Stimulated activated CD4-positive, alpha-beta T cell treated with anti-CD3 and anti-CD28 coated beads, Interleukin-4, amount 100 ng/mL, for 24 hours (primary cell): ENCODE results near the gene ZNF84.

Experiments used
- DNase-seq: peaks from one replicate; pipeline ENCODE4 v3.0.0-alpha.2; 2020

Gene ZNF84

GRCh38 chr12:133037207-133038005 is at the start of gene ZNF84:
Gene ZNF84, plus strand, starts transcription at chr12:133037509. Its CDS starts 3,959 bp downstream, at chr12:133041468.
- peak; percentile 98 for DNase-seq

GRCh38 chr12:132998741-132999140 is 38.6 kb upstream of the ZNF84 start:
- no peak for DNase-seq

- no peak for DNase-seq
Observed at GRCh38 chr12:133010657-133011297, 26.5 kb upstream of the ZNF84 start.

- no peak for DNase-seq
Observed at GRCh38 chr12:133023566-133023965, 13.7 kb upstream of the ZNF84 start.

GRCh38 chr12:133026996-133027395 is 10.3 kb upstream of the ZNF84 start:
- DNase-seq: no peak

GRCh38 chr12:133038118-133038709 is 905 bp downstream of the ZNF84 start:
- DNase-seq: no peak

- DNase-seq: no peak
Observed at GRCh38 chr12:133046698-133047097, 9.4 kb downstream of the ZNF84 start.

GRCh38 chr12:133057446-133057845 is 20.1 kb downstream of the ZNF84 start:
- DNase-seq: no peak

GRCh38 chr12:133058203-133059113 is 21.1 kb downstream of the ZNF84 start:
- DNase-seq: no peak

- no peak for DNase-seq
Observed at GRCh38 chr12:133061954-133062353, 24.6 kb downstream of the ZNF84 start.

GRCh38 chr12:133063556-133063955 is 26.2 kb downstream of the ZNF84 start:
- DNase-seq: no peak

- no peak for DNase-seq
Observed at GRCh38 chr12:133073836-133074235, 36.5 kb downstream of the ZNF84 start.

- DNase-seq: peak; percentile 97
Observed at GRCh38 chr12:133080026-133080367, 42.7 kb downstream of the ZNF84 start.

- peak; percentile 94 for DNase-seq
Observed at GRCh38 chr12:133080368-133081158, 43.3 kb downstream of the ZNF84 start, which contains the start of gene ZNF140. Gene ZNF140, plus strand, starts transcription at chr12:133080923. Its CDS starts 398 bp downstream, at chr12:133081321.

GRCh38 chr12:133081159-133081780 is 44.0 kb downstream of the ZNF84 start:
- DNase-seq: no peak

GRCh38 chr12:133083345-133083744 is 46.0 kb downstream of the ZNF84 start:
- DNase-seq: no peak

- no peak for DNase-seq
Observed at GRCh38 chr12:133105620-133106019, 68.3 kb downstream of the ZNF84 start.

GRCh38 chr12:133106253-133106652 is 68.9 kb downstream of the ZNF84 start:
- no peak for DNase-seq

GRCh38 chr12:133107121-133107520 is 69.8 kb downstream of the ZNF84 start:
- DNase-seq: no peak

GRCh38 chr12:133108150-133108549 is 70.8 kb downstream of the ZNF84 start:
- no peak for DNase-seq
